ENCODE data around the gene SPP1.

SPP1 gene

GRCh38 chr4:88002786-88003185 is 27.3 kb downstream of the SPP1 start:
- Histone ChIP-seq H3K4me3 (IDR thresholded peaks at IDR 0.05; ENCODE audit: insufficient read depth, low read depth, low read length) (no peak overlapping the region), H3K27me3 (ENCODE audit: insufficient read depth, low read depth) (peaks cover 7% of the 10 kb centered on the region; the same call in 1 of the 2 replicates), H3K79me2 (ENCODE audit: insufficient read depth, low read depth) (no peaks in the 10 kb centered on the region), H3K4me2 (no peak overlapping the region), H3K4me1 (ENCODE audit: low read depth, poor library complexity, severe bottlenecking) (no peaks in the 10 kb centered on the region), H3K36me3 (ENCODE audit: insufficient read depth) (no peaks in the 10 kb centered on the region), H2AFZ (ENCODE audit: low read depth) (no peak overlapping the region), H3K27ac (no peak overlapping the region), H4K20me1 (ENCODE audit: insufficient read depth) (no peaks in the 10 kb centered on the region), H3K9ac (no peak overlapping the region)
- TF ChIP-seq CTCF (conservative IDR thresholded peaks at IDR 0.05; ENCODE audit: low read depth, low read length), result no peak

- no peaks in the 10 kb centered on the region for H4K20me1 ChIP-seq (ENCODE audit: insufficient read depth)
- no peaks in the 10 kb centered on the region for H3K36me3 ChIP-seq (ENCODE audit: insufficient read depth)
- no peak overlapping the region for H3K4me2 ChIP-seq
- H3K79me2 ChIP-seq (ENCODE audit: insufficient read depth, low read depth), result peaks cover under 1% of the 10 kb centered on the region; the same call in 1 of the 2 replicates
- TF ChIP-seq CTCF (conservative IDR thresholded peaks at IDR 0.05; ENCODE audit: low read depth, low read length), result no peak
- H3K27me3 ChIP-seq (ENCODE audit: insufficient read depth, low read depth), result peaks cover 7% of the 10 kb centered on the region; the same call in 1 of the 2 replicates
- H2AFZ ChIP-seq (ENCODE audit: low read depth), result no peak overlapping the region
- no peak overlapping the region for H3K27ac ChIP-seq
- H3K9ac ChIP-seq, result no peak overlapping the region
- no peaks in the 10 kb centered on the region for H3K4me1 ChIP-seq (ENCODE audit: low read depth, poor library complexity, severe bottlenecking)
- no peak overlapping the region for H3K4me3 ChIP-seq (IDR thresholded peaks at IDR 0.05; ENCODE audit: insufficient read depth, low read depth, low read length)
Measured at GRCh38 chr4:88003261-88003660, 27.7 kb downstream of the SPP1 start.

GRCh38 chr4:88005076-88005475 is 29.6 kb downstream of the SPP1 start:
- Histone ChIP-seq H3K27ac (no peak overlapping the region), H3K27me3 (ENCODE audit: insufficient read depth, low read depth) (peaks cover 7% of the 10 kb centered on the region; the same call in 1 of the 2 replicates), H3K79me2 (ENCODE audit: insufficient read depth, low read depth) (peaks cover 15% of the 10 kb centered on the region), H3K4me1 (ENCODE audit: low read depth, poor library complexity, severe bottlenecking) (peaks cover 15% of the 10 kb centered on the region), H3K36me3 (ENCODE audit: insufficient read depth) (no peaks in the 10 kb centered on the region), H3K4me2 (no peak overlapping the region), H3K9ac (no peak overlapping the region), H2AFZ (ENCODE audit: low read depth) (no peak overlapping the region), H3K4me3 (IDR thresholded peaks at IDR 0.05; ENCODE audit: insufficient read depth, low read depth, low read length) (no peak overlapping the region), H4K20me1 (ENCODE audit: insufficient read depth) (peaks cover 11% of the 10 kb centered on the region; the same call in 1 of the 2 replicates)
- no peak for TF ChIP-seq CTCF (conservative IDR thresholded peaks at IDR 0.05; ENCODE audit: low read depth, low read length)

GRCh38 chr4:88005946-88006345 is 30.4 kb downstream of the SPP1 start:
- no peak overlapping the region for H2AFZ ChIP-seq (ENCODE audit: low read depth)
- peaks cover 24% of the 10 kb centered on the region for H3K4me1 ChIP-seq (ENCODE audit: low read depth, poor library complexity, severe bottlenecking)
- H3K9ac ChIP-seq, result no peak overlapping the region
- peaks cover 11% of the 10 kb centered on the region; the same call in 1 of the 2 replicates for H4K20me1 ChIP-seq (ENCODE audit: insufficient read depth)
- no peak overlapping the region for H3K4me2 ChIP-seq
- peaks cover 23% of the 10 kb centered on the region for H3K79me2 ChIP-seq (ENCODE audit: insufficient read depth, low read depth)
- no peak for TF ChIP-seq CTCF (conservative IDR thresholded peaks at IDR 0.05; ENCODE audit: low read depth, low read length)
- peaks cover 7% of the 10 kb centered on the region; the same call in 1 of the 2 replicates for H3K27me3 ChIP-seq (ENCODE audit: insufficient read depth, low read depth)
- no peak overlapping the region for H3K27ac ChIP-seq
- no peak overlapping the region for H3K4me3 ChIP-seq (IDR thresholded peaks at IDR 0.05; ENCODE audit: insufficient read depth, low read depth, low read length)
- no peaks in the 10 kb centered on the region for H3K36me3 ChIP-seq (ENCODE audit: insufficient read depth)
